Cardiac muscle cell (in vitro differentiated cells and primary cell): ENCODE data around the gene ASPN. TPM values are rescaled to one million over a fixed set of nuclear protein-coding genes. Genes with fewer than 3 reads are reported as not detected.
A peak's percentile ranks its signal among the peaks of the same experiment; 100 is the strongest.

Experiments used
- DNase-seq, 2 donors: peaks; one replicate each; pipeline versions ENCODE4 v3.0.0 to v3.0.0-alpha.2; 2010 to 2017; ENCODE audit warnings: low read depth in 1 of 2, low spot score in 1 of 2
- H3K27ac ChIP-seq: fragments of 200-600 bp; sonication (generic); 2 replicates; pipeline ENCODE4 v1.5.1; 2016
- H3K27me3 ChIP-seq: fragments of 200-600 bp; sonication (generic); 2 replicates; pipeline ENCODE4 v1.6.0; 2016; ENCODE audit warnings: control low read depth
- H3K36me3 ChIP-seq: fragments of 200-600 bp; sonication (generic); 2 replicates; pipeline ENCODE4 v1.5.1; 2016; ENCODE audit warnings: control low read depth
- H3K4me1 ChIP-seq: fragments of 200-600 bp; sonication (generic); 2 replicates; pipeline ENCODE4 v1.8.1; 2017; ENCODE audit warnings: low read depth, mild to moderate bottlenecking, mixed run types
- H3K4me3 ChIP-seq: fragments of 200-600 bp; sonication (generic); 2 replicates; pipeline ENCODE4 v1.5.1; 2016; ENCODE audit warnings: mild to moderate bottlenecking
- H3K9me3 ChIP-seq: fragments of 200-600 bp; sonication (generic); 2 replicates; pipeline ENCODE4 v1.5.1; 2017; ENCODE audit warnings: low read depth, mild to moderate bottlenecking, control low read depth
- CTCF ChIP-seq: IDR thresholded peaks from 2 replicates; pipeline ENCODE4 v1.5.1; 2012; ENCODE audit warnings: low read depth, mild to moderate bottlenecking, low read length
- polyA plus RNA-seq: library from polyadenylated mRNA; unstranded; fragments of >200 nt; fragmentation: Nextera tagmentation; extraction: Ambion mirVana; gene quantifications from 2 replicates; pipeline ENCODE4 v1.2.1, GENCODE V29; 2016
- total RNA-seq: library from RNA; depleted of rRNA; stranded (reverse); fragments of >200 nt; gene quantifications from 2 replicates; pipeline ENCODE4 v1.2.3, GENCODE V29; 2016

ASPN gene
- total and polyA plus RNA-seq, 2 experiments from 2014 or later, result 0.24 TPM; not detected in 1

GRCh38 chr9:92499701-92500100 is 17.4 kb upstream of the ASPN start:
- no peak overlapping the region for H3K27ac ChIP-seq
- H3K36me3 ChIP-seq, result no peaks in the 10 kb centered on the region
- no peak for DNase-seq
- no peaks in the 10 kb centered on the region for H3K27me3 ChIP-seq
- no peaks in the 10 kb centered on the region for H3K9me3 ChIP-seq
- no peak overlapping the region for H3K4me3 ChIP-seq
- no peaks in the 10 kb centered on the region for H3K4me1 ChIP-seq
- TF ChIP-seq CTCF, result no peak

- no peak for DNase-seq
- Histone ChIP-seq H3K36me3 (no peaks in the 10 kb centered on the region), H3K9me3 (no peaks in the 10 kb centered on the region), H3K27ac (no peak overlapping the region), H3K27me3 (no peaks in the 10 kb centered on the region), H3K4me1 (peaks cover 7% of the 10 kb centered on the region), H3K4me3 (no peak overlapping the region)
- TF ChIP-seq CTCF, result no peak
Observed at GRCh38 chr9:92496396-92497176, 14.3 kb upstream of the ASPN start.

- Histone ChIP-seq H3K36me3 (no peaks in the 10 kb centered on the region), H3K9me3 (no peaks in the 10 kb centered on the region), H3K4me1 (peaks cover 7% of the 10 kb centered on the region), H3K27ac (no peak overlapping the region), H3K4me3 (no peak overlapping the region), H3K27me3 (no peaks in the 10 kb centered on the region)
- no peak for TF ChIP-seq CTCF
- no peak for DNase-seq
Observed at GRCh38 chr9:92494856-92495255, 12.6 kb upstream of the ASPN start.

- DNase-seq, result no peak
- Histone ChIP-seq H3K4me1 (peaks cover 7% of the 10 kb centered on the region), H3K9me3 (no peaks in the 10 kb centered on the region), H3K4me3 (no peak overlapping the region), H3K27ac (no peak overlapping the region), H3K27me3 (no peaks in the 10 kb centered on the region), H3K36me3 (no peaks in the 10 kb centered on the region)
- no peak for TF ChIP-seq CTCF
Observed at GRCh38 chr9:92493749-92494387, 11.6 kb upstream of the ASPN start.

GRCh38 chr9:92492781-92493401 is 10.6 kb upstream of the ASPN start:
- H3K36me3 ChIP-seq, result no peaks in the 10 kb centered on the region
- DNase-seq, result peak in 1 of 2 donors; percentile 31
- H3K4me1 ChIP-seq, result peaks cover 7% of the 10 kb centered on the region
- no peaks in the 10 kb centered on the region for H3K9me3 ChIP-seq
- no peak overlapping the region for H3K27ac ChIP-seq
- no peak overlapping the region for H3K4me3 ChIP-seq
- TF ChIP-seq CTCF, result no peak
- no peaks in the 10 kb centered on the region for H3K27me3 ChIP-seq
